Skin epidermis (tissue), 12 donors: ENCODE data around the gene TMOD1.
A peak's percentile ranks its signal among the peaks of the same experiment; 100 is the strongest.
"Not testable (repeated sequence)": the region's sequence is repeated elsewhere in the genome, so short reads cannot be mapped to it uniquely, and the experiment has no call there.

Experiments used
- H3K27ac ChIP-seq, 21 experiments: fragments of 200-600 bp; sonication (generic) in 11 of 21; one replicate each; pipeline ENCODE4 v1.5.0; 2020; ENCODE audit warnings: mild to moderate bottlenecking in 3 of 21, inconsistent platforms in 2 of 21, moderate library complexity in 2 of 21
- H3K4me3 ChIP-seq, 7 experiments: fragments of 200-600 bp; sonication (generic) in 2 of 7; one replicate each; pipeline ENCODE4 v1.5.0; 2020; ENCODE audit warnings: inconsistent platforms in 2 of 7, mild to moderate bottlenecking in 2 of 7, moderate library complexity in 1 of 7

Gene TMOD1

DNA sequence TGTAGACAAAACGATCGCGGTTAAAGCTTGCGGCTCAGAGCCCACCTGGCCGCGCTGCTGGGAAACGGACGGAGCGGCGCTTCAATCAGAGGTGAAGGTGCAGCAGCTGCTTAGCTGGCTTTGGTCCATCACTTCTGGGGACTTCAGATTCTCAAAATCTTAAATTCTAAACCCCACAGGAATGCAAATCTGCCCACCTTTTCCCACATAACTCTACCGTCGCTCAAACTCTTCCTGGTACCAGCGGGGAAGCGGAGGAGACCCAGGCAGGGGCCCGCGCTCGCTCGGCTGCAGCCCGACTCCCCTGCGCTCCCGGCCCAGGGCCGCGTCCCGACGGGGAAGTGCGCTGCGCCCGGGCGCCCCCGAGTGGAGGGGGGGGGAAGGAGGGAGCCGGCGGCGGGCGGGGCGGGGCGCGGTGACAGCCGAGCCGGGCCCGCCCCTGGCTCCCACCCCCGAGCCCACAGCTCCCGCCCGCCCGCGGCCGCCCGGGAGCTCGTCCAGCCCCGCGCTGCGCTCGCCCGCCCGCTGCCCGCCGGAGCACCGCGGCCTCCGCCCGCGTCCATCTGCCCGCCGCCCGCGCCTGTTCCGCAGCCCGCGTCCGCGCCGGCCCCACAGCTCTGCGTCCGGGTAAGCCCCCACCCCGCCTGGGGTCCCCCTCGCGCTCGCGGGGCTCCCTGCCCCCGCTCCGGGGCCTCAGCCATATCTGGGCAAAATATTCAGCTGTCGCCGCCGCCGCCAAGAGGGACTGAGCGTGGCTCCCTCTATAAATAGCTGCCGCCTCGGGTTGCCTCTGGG is at the start of gene TMOD1:
Gene TMOD1, plus strand, starts transcription at position 490 of the 795 bp plus-strand sequence. CDS start 22,523 bp downstream, outside the sequence.
- Histone ChIP-seq H3K4me3 (peak within 1 kb of the TSS; percentile 28 to 53 (median 39)), H3K27ac (peak within 1 kb of the TSS in 3 of 21 experiments; percentile 42 to 81 (median 53))

GRCh38 chr9:97453573-97453972 is 47.9 kb upstream of the TMOD1 start:
- not testable (repeated sequence) for H3K27ac ChIP-seq, H3K4me3 ChIP-seq

GRCh38 chr9:97456841-97457240 is 44.6 kb upstream of the TMOD1 start:
- not testable (repeated sequence) for H3K27ac ChIP-seq, H3K4me3 ChIP-seq

DNA sequence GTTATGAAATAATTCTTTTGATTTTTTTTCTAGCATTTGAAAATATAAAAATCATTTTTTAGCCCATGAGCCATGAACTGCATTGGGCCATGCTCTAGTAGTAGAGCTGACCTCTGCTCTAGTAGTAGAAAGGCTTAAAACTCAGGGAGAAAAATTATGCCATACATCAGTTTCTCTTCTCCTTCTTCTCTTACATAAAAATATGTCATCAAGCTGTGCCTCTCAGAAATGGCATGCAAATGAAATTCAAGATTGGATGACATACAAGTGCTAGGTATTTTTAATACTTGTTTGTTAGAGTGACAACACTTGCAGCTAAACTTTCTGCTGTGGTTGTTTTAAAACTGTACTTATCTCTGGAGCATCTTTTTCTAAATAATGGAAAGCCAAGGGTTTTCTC is 42.1 kb upstream of the TMOD1 start:
- H3K27ac ChIP-seq: no peak overlapping the region
- no peak overlapping the region for H3K4me3 ChIP-seq

DNA sequence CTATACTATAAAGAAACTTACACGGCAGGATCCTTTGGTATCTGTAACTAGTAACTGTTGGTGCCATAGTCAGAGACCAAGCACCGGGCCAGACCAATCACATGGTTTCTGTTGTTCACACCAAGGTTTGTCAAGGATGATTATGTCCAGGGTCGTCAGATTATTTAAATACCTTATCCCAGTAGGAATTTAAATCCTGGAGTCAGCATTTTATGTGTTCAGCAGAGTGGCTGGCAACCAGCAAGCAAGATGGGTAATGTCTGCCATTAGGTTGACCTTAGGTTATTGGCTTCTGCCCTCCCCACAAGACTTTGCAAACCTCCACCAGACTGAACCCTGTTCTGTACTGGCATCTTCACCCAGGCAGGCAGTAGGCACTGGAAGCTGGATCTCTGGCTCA is 39.3 kb upstream of the TMOD1 start:
- H3K4me3 ChIP-seq: no peak overlapping the region
- H3K27ac ChIP-seq: no peak overlapping the region

- Histone ChIP-seq H3K4me3 (no peak overlapping the region), H3K27ac (no peak overlapping the region)
Observed at GRCh38 chr9:97462914-97463313, 38.6 kb upstream of the TMOD1 start.

DNA sequence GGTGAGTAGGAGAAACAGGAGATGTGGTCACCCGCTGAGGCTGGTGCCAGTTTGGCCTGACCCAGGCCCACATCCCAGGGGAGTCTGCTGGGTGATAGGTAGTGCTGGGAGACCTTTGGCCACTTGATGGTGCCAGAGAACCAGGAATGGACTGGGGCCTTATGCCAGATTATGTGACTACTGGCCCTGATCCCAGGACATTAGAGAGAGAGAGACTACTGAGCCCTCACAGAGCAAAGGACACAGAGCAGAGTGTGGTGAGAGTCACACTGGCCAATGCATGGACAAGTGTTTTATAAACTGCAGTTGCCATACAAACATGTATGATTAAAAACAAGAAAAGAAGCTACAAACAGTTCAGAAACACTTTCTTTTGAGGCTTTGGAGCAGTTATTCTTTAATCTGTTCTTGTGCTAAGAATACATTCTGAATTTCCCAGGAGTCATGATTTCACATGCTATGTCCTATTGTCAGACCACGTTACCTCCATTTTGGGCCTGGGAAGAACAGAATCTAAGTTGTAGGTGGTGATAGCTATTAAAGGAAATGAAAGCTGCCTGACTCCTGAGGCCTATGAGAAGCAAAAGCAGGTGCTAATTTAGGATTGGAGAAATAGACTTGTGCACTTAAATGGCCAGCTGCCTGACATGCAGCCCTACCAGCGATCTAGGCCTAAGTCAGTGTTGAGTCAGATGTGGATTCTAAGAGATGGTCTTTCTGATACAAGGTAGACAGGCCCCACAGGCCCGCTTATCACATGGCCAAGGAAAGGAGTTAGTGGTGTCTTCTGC is 32.6 kb upstream of the TMOD1 start:
- Histone ChIP-seq H3K27ac (no peak overlapping the region), H3K4me3 (no peak overlapping the region)

GRCh38 chr9:97470076-97470475 is 31.4 kb upstream of the TMOD1 start:
- Histone ChIP-seq H3K4me3 (no peak overlapping the region), H3K27ac (no peak overlapping the region)

DNA sequence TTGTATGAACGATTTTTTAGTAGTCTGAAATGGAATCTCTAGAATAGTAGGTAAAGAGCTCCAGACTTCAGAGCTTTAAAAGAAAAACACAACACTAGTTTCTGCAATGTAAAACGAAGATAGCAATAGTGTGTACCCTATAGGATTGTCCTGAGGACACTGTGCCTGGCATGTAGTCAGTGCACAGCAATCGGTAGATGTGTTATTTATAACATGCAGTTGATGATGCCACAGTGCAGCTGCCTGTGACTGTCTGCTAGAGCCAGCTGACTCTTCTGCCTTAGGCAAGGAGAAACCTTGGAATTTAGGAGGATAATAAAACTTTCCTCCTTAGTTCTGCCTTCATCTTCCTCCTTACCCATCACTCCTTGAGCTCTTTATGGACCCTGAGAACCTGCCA is 27.7 kb upstream of the TMOD1 start:
- H3K4me3 ChIP-seq: no peak overlapping the region
- H3K27ac ChIP-seq: no peak overlapping the region

- H3K27ac ChIP-seq: no peak overlapping the region
- H3K4me3 ChIP-seq: no peak overlapping the region
Observed at GRCh38 chr9:97474372-97474925, 27.0 kb upstream of the TMOD1 start.

- no peak overlapping the region for H3K27ac ChIP-seq
Observed at GRCh38 chr9:97475059-97475458, 26.4 kb upstream of the TMOD1 start.

GRCh38 chr9:97478301-97478981 is 23.0 kb upstream of the TMOD1 start:
- Histone ChIP-seq H3K4me3 (no peak overlapping the region), H3K27ac (no peak overlapping the region)

More at GRCh38 chr9:97475059-97475458, 26.4 kb upstream of the TMOD1 start:
- H3K4me3 ChIP-seq: no peak overlapping the region

GRCh38 chr9:97479496-97480159 is 21.8 kb upstream of the TMOD1 start:
- no peak overlapping the region for H3K4me3 ChIP-seq
- no peak overlapping the region for H3K27ac ChIP-seq

- Histone ChIP-seq H3K4me3 (no peak overlapping the region), H3K27ac (no peak overlapping the region)
Observed at GRCh38 chr9:97480174-97480573, 21.3 kb upstream of the TMOD1 start.

DNA sequence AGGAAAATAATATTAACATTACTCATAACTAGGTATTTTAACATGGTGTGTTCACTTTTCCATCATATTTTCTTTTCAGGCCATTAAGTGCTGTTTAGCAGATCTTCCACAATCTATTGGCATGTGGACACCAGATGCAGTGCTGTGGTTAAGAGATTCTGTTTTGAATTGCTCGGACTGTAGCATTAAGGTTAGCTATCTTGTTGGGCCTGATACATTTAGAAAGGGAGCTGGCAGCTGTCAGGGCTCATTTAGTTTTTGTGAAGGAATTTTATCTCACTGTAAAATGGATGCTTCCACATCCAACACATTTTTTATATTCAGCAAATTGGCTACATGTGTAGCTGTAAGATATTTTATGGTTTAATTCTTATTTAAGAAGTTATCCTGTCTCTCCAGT is 20.7 kb upstream of the TMOD1 start:
- H3K4me3 ChIP-seq: no peak overlapping the region
- H3K27ac ChIP-seq: no peak overlapping the region

DNA sequence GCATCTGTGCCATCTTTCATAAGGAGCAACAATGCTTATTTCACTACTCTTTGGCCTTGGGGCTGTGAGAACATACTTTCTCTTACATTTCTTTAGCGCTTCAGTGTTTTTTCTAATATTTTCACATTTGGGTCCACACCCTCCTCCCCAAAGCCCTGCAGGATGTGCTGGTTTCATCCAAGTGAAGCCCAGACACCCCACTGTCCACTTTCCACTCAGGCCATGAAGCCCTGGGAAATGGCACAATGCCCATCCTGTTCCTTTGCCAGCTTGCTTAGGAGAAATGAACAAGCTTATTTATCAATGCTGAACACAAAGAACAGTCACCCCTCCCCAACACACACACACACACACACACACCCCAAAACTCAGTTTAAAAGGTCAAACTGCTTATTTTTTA is 17.3 kb upstream of the TMOD1 start:
- Histone ChIP-seq H3K4me3 (no peak overlapping the region), H3K27ac (no peak overlapping the region)

- Histone ChIP-seq H3K27ac (no peak overlapping the region), H3K4me3 (no peak overlapping the region)
Observed at GRCh38 chr9:97487107-97487506, 14.4 kb upstream of the TMOD1 start.

DNA sequence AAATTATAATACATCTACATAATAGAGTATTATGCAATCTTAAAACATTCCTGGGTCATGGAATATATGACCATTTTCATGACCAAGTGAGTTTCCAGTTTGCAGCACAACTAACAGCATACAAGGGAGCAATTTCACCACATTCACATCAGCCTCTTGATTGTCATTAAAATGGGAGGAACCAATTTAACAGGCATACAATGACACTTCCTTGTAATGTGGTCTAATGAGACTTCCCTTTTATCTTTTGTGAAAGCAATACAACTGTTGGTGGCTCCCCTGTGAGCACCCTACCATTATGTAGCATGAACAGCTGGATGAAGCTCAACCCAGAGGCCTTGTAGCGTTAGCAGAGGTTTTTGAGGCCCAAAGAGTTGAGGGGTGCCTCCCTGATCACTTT is 13.6 kb upstream of the TMOD1 start:
- Histone ChIP-seq H3K27ac (no peak overlapping the region), H3K4me3 (no peak overlapping the region)

DNA sequence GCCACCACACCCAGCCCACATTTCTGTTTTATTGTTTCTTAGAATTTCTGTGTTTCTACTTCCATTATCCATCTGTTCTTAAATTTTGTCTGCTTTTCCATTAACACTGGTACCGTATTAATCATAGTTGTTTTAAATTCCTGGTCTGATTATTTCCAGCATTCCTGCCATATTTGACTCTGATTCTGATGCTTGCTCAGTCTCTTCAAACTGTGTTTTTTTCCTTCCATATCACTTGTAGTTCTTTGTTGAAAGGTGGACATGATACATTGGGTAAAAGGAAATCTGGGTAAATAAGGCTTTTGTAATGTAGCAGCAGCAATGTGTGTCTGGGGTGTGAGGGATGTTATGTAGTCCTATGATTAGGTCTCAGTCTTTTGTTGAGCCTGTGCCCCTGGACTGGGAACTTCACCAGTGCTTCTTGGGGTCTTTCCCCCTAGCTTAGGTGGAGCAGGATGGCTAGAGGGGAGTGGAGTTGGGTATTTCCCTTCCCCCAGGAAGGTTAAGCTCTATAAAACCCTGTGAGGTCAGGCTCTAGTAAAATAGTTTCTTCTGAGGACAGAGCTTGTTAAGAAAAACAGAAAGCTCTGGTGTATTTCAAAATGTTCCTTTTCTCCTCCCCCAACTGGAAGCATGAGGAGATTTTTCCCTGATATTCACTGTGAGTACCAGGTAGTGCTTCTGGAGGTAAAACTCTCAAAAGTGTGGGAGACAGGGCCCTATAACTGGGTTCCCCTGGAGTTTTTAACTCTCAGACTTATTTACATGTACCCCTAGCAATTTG is 10.1 kb upstream of the TMOD1 start:
- H3K27ac ChIP-seq: no peak overlapping the region
- H3K4me3 ChIP-seq: no peak overlapping the region
